ENCODE data around the gene ZRANB3. TPM values are rescaled to one million over a fixed set of nuclear protein-coding genes. Genes with fewer than 3 reads are reported as not detected.
"Not testable (repeated sequence)": the region's sequence is repeated elsewhere in the genome, so short reads cannot be mapped to it uniquely, and the experiment has no call there.

Gene ZRANB3
- total RNA-seq, 1 experiment from 2014 or later, result 11.3 TPM

- Histone ChIP-seq H3K4me1 (replicated peaks; ENCODE audit: insufficient read depth) (no peaks in the 10 kb centered on the region), H3K4me2 (no peak overlapping the region), H3K36me3 (ENCODE audit: low read depth) (peaks cover 14% of the 10 kb centered on the region), H2AFZ (no peak overlapping the region), H4K20me1 (ENCODE audit: insufficient read depth) (peaks cover 9% of the 10 kb centered on the region), H3F3A (ENCODE audit: insufficient read depth, low read depth) (no peaks in the 10 kb centered on the region), H3K4me3 (no peak overlapping the region), H3K9me3 (ENCODE audit: insufficient read depth, low read depth) (no peaks in the 10 kb centered on the region), H3K27ac (no peak overlapping the region), H3K9me2 (ENCODE audit: insufficient read depth) (no peaks in the 10 kb centered on the region), H3K79me2 (ENCODE audit: low read depth) (0 out of 2 replicates have a peak, but pooled peaks cover 6% of the 10 kb centered on the region), H3K27me3 (ENCODE audit: insufficient read depth, low read depth) (no peaks in the 10 kb centered on the region)
- ChIA-PET CTCF (no interaction called here), POLR2A (ENCODE audit: unreplicated experiment) (no interaction called here)
- intact Hi-C loops (cut with micrococcal nuclease; ENCODE audit: unreplicated experiment), result no loop called here
- no TSS peak for BruUV-seq (replicated peaks)
- TF ChIP-seq EZH2 (IDR thresholded peaks at IDR 0.05; ENCODE audit: low read depth) (no peak), CTCF (conservative IDR thresholded peaks at IDR 0.05) (no peak)
- DNase-seq, result no peak
These were observed 437.2 kb downstream of the ZRANB3 start for GRCh38 chr2:135093670-135094330.

- DNase-seq, result no peak
- H3K4me2 ChIP-seq, result no peak overlapping the region
- H4K20me1 ChIP-seq (ENCODE audit: insufficient read depth), result peaks cover 9% of the 10 kb centered on the region
- no peak overlapping the region for H2AFZ ChIP-seq
- intact Hi-C loops (cut with micrococcal nuclease; ENCODE audit: unreplicated experiment), result no loop called here
- POLR2A ChIA-PET (ENCODE audit: unreplicated experiment), result no interaction called here
- H3K4me1 ChIP-seq (replicated peaks; ENCODE audit: insufficient read depth), result no peaks in the 10 kb centered on the region
- CTCF ChIA-PET, result no interaction called here
- no peaks in the 10 kb centered on the region for H3K27me3 ChIP-seq (ENCODE audit: insufficient read depth, low read depth)
- no peak overlapping the region for H3K27ac ChIP-seq
- H3K9me2 ChIP-seq (ENCODE audit: insufficient read depth), result no peaks in the 10 kb centered on the region
- no peaks in the 10 kb centered on the region for H3K9me3 ChIP-seq (ENCODE audit: insufficient read depth, low read depth)
- no peak overlapping the region for H3K4me3 ChIP-seq
- TF ChIP-seq CTCF (conservative IDR thresholded peaks at IDR 0.05), result no peak
- peaks cover 7% of the 10 kb centered on the region; the same call in 1 of the 2 replicates for H3K79me2 ChIP-seq (ENCODE audit: low read depth)
- no TSS peak for BruUV-seq (replicated peaks)
- no peaks in the 10 kb centered on the region for H3F3A ChIP-seq (ENCODE audit: insufficient read depth, low read depth)
- H3K36me3 ChIP-seq (ENCODE audit: low read depth), result peaks cover 14% of the 10 kb centered on the region
These were observed 437.8 kb downstream of the ZRANB3 start for GRCh38 chr2:135093193-135093592.

GRCh38 chr2:135091681-135092080, 439.3 kb downstream of the ZRANB3 start:
- Histone ChIP-seq H3K27ac (no peak overlapping the region), H3K36me3 (ENCODE audit: low read depth) (peaks cover 14% of the 10 kb centered on the region), H4K20me1 (ENCODE audit: insufficient read depth) (peaks cover 9% of the 10 kb centered on the region), H3K9me2 (ENCODE audit: insufficient read depth) (no peaks in the 10 kb centered on the region), H3K4me1 (replicated peaks; ENCODE audit: insufficient read depth) (no peaks in the 10 kb centered on the region), H2AFZ (no peak overlapping the region), H3K4me2 (no peak overlapping the region), H3K27me3 (ENCODE audit: insufficient read depth, low read depth) (no peaks in the 10 kb centered on the region), H3K4me3 (no peak overlapping the region), H3F3A (ENCODE audit: insufficient read depth, low read depth) (no peaks in the 10 kb centered on the region), H3K9me3 (ENCODE audit: insufficient read depth, low read depth) (no peaks in the 10 kb centered on the region), H3K79me2 (ENCODE audit: low read depth) (peaks cover 16% of the 10 kb centered on the region)
- no peak for DNase-seq
- TF ChIP-seq CTCF (conservative IDR thresholded peaks at IDR 0.05) (no peak), EZH2 (IDR thresholded peaks at IDR 0.05; ENCODE audit: low read depth) (no peak)
- no TSS peak for BruUV-seq (replicated peaks)
- intact Hi-C loops (cut with micrococcal nuclease; ENCODE audit: unreplicated experiment), result no loop called here
- POLR2A ChIA-PET (ENCODE audit: unreplicated experiment), result interaction anchor here (0.7 kb wide), 1 partner anchor 278 kb away, joined by 5 read pairs; no protein-coding TSS in a partner anchor
- CTCF ChIA-PET, result interaction anchor here (0.7 kb wide), 1 partner anchor 33 kb away, joined by 3 read pairs; no protein-coding TSS in a partner anchor

- H3K4me1 ChIP-seq (replicated peaks; ENCODE audit: insufficient read depth); H3F3A ChIP-seq (ENCODE audit: insufficient read depth, low read depth); H3K4me2 ChIP-seq; H3K27me3 ChIP-seq (ENCODE audit: insufficient read depth, low read depth); H3K4me3 ChIP-seq; DNase-seq; H2AFZ ChIP-seq; intact Hi-C loops (cut with micrococcal nuclease; ENCODE audit: unreplicated experiment); H3K36me3 ChIP-seq (ENCODE audit: low read depth); CTCF ChIA-PET; BruUV-seq (replicated peaks); H3K9me2 ChIP-seq (ENCODE audit: insufficient read depth); POLR2A ChIA-PET (ENCODE audit: unreplicated experiment); H3K9me3 ChIP-seq (ENCODE audit: insufficient read depth, low read depth); H3K27ac ChIP-seq: not testable (repeated sequence)
- H4K20me1 ChIP-seq (ENCODE audit: insufficient read depth), result peaks cover 12% of the 10 kb centered on the region
- H3K79me2 ChIP-seq (ENCODE audit: low read depth), result peaks cover 17% of the 10 kb centered on the region
These were observed 441.4 kb downstream of the ZRANB3 start for GRCh38 chr2:135089597-135089996.
